Epithelial cell of esophagus (primary cell): ENCODE results near the gene MYCBP2.

Source experiments
- DNase-seq: peaks from one replicate; pipeline ENCODE4 v3.0.0; 2010; ENCODE audit warnings: low read depth
- H3K4me3 ChIP-seq: 2 replicates; pipeline ENCODE4 v1.5.1; 2011; ENCODE audit warnings: mild to moderate bottlenecking, low read length, control low read depth
- TF ChIP-seq, protein P1 (sequence below): IDR thresholded peaks from 2 replicates; pipeline ENCODE4 v1.5.1; 2011; ENCODE audit warnings: low read depth, mild to moderate bottlenecking, low read length, control low read depth, inconsistent platforms; ENCODE audit not compliant: insufficient read depth; ENCODE audit errors: missing control alignments

The MYCBP2 gene

DNA sequence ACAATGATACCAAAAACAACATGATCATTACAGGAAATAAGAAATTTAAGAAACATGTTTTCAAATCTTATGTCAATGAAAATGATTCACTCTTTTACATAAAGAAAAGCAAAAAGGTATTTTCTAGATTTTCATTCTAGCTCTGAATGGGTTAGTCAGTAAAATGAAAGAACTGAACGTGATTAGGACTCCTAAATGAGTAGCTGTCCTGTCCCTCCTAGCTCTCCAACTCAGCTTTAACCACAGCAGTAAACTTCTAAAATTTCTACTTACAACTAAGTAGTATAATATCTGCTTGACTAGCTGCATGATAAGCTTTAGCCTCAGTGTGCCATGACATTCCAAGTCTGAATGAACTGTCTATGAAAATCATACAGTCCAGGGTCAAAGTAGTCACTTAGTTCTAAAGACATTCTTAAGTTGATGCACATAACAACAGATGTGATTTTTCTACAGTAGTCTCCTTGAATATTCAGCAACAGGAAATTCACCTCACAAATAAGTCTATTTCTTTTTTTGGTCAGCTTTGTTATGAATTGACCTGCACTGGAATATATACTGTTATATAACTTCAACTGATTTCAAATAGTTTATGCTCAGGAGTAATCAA, 136.4 kb downstream of the MYCBP2 start:
- TF ChIP-seq, protein P1, sequence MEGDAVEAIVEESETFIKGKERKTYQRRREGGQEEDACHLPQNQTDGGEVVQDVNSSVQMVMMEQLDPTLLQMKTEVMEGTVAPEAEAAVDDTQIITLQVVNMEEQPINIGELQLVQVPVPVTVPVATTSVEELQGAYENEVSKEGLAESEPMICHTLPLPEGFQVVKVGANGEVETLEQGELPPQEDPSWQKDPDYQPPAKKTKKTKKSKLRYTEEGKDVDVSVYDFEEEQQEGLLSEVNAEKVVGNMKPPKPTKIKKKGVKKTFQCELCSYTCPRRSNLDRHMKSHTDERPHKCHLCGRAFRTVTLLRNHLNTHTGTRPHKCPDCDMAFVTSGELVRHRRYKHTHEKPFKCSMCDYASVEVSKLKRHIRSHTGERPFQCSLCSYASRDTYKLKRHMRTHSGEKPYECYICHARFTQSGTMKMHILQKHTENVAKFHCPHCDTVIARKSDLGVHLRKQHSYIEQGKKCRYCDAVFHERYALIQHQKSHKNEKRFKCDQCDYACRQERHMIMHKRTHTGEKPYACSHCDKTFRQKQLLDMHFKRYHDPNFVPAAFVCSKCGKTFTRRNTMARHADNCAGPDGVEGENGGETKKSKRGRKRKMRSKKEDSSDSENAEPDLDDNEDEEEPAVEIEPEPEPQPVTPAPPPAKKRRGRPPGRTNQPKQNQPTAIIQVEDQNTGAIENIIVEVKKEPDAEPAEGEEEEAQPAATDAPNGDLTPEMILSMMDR: no peak
- no peak for DNase-seq
- H3K4me3 ChIP-seq: no peak overlapping the region

DNA sequence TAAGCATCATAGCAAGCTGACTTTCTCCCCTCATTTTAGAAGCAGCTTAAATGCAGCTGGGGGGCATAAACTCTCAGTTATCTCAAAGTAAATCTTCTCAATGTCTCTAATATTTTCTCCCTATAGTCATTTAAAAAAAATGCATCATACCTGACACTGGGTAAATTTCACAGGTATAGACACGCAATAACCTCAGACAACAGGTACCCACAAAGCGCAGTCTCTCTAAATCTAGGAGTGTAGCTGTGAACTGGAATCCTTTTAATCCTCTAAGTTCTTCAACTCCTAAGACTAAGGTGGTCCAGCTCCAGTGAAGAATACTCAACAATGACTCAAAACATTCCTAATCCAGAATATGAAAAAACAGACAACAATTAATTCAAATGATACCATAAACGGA, 141.2 kb downstream of the MYCBP2 start:
- DNase-seq: peak; percentile 79
- TF ChIP-seq, protein P1: no peak
- H3K4me3 ChIP-seq: no peak overlapping the region

DNA sequence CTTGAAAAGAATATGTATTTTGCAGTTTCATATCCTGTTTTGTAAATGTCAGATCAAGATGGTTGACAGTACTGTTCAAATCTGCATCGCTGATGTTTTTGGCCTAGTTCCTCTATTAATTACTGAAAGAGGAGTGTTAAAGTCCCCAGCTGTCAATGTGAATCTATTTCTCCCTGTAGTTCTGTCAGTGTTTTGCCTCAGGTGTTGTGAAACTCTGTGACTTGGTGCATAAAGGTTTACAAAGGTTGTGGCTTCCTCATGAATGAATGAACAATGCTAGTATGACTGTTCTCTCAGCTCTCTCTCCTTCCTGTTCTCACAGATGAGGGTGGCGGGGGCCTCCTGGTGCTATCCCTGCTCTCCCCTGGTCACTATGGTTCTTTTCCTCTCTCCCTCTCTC, 142.4 kb downstream of the MYCBP2 start:
- TF ChIP-seq, protein P1: no peak
- DNase-seq: peak; percentile 79
- H3K4me3 ChIP-seq: no peak overlapping the region

DNA sequence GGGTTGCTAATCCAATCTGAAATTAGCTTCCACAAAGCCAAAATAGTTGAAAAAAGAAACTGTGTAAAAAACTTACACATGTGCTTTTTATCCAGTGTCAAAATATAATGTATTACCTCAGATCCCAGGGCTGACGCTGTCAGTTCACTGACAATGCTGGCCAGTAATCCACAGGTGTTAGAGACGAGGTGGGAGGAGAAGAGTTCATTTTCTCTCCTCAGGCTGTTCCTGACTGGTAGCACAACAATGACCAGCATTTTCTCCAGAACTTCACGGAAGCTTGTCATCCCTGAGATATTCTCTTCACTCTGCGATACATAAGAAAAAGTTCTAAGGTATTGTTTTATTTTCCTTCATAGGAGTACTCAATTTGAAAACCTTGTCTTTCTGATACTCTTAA, 146.9 kb downstream of the MYCBP2 start:
- TF ChIP-seq, protein P1: no peak
- H3K4me3 ChIP-seq: no peak overlapping the region

DNA sequence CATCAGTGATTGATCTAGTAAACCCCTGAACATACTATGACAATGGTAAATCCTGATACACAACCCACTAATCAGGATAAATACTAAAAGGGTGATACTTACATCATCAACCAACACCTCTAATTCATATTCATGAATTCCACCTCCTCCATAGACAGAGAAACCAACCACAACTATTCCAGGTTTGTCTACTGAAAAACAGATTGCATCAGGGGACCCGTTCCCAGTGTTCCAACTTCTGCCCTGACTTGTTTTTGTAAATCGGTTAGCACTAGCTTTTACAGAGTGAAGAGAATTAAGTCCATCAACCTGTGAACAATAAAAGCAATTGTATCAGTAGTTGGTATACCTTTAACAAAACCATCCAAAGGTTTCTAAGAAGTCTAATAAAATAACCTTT, 149.2 kb downstream of the MYCBP2 start:
- DNase-seq: peak; percentile 84
- no peak overlapping the region for H3K4me3 ChIP-seq
- TF ChIP-seq, protein P1: no peak

More for the DNA sequence above, 146.9 kb downstream of the MYCBP2 start:
- DNase-seq: no peak

DNA sequence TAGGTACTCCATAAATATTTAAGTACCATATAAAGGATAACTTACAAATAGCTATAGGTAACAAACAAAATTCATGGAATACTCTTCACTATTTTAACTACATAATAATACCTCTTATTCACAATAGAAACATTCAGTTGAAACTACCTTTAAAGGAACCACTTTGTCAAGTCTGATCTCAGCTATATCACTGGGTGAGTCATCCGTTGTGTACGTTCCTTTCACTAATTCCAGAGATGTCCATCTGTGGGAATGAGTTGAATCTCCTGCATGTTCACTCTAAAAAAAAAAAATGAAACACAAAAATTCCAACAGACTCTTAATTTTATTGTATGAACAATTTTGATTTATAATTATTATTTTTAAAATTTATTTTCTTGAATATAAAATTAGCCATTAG, 150.5 kb downstream of the MYCBP2 start:
- peak; percentile 85 for DNase-seq
- H3K4me3 ChIP-seq: no peak overlapping the region
- TF ChIP-seq, protein P1: no peak

DNA sequence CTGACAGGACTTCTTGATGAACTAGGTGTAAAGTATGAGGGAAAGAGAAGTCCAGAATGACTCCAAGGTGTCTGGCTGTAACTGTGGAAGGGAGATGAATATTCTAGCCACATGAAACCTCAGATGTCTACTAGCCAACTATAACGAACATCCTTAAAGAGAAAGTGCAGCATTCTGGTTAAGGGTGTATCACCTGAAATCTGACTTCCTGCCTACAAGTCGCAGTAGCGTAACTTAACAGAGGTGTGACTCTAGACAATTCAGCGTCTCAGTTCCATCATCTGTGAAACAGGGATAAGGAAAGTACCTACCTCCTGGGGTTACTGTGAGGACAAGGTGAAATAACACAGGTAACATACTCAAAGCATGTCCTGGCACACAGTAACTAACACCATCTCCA, 154.2 kb downstream of the MYCBP2 start:
- no peak for DNase-seq
- TF ChIP-seq, protein P1: no peak
- no peak overlapping the region for H3K4me3 ChIP-seq
